HepG2 (cell line): ENCODE results near the gene CDK9. TPM values are rescaled to one million over a fixed set of nuclear protein-coding genes. Genes with fewer than 3 reads are reported as not detected.
A peak's percentile ranks its signal among the peaks of the same experiment; 100 is the strongest.

Experiments used
- ELF4 ChIP-seq: sonication (generic); formaldehyde crosslinking; IDR thresholded peaks from 2 replicates; pipeline ENCODE4 v1.5.0; 2020; ENCODE audit warnings: missing genetic modification reagents, mild to moderate bottlenecking, moderate library complexity, borderline replicate concordance
- HMG20A ChIP-seq: IDR thresholded peaks from 2 replicates; pipeline ENCODE4 v1.6.1; 2016; ENCODE audit warnings: borderline replicate concordance
- HNRNPLL ChIP-seq: fragments of 200-400 bp; formaldehyde crosslinking; IDR thresholded peaks from 2 replicates; pipeline ENCODE4 v1.6.1; 2017; ENCODE audit warnings: mild to moderate bottlenecking, low read depth, low read length; ENCODE audit not compliant: poor library complexity, severe bottlenecking
- MAZ ChIP-seq, 2 experiments: sonication (generic) in 1 of 2; formaldehyde crosslinking in 1 of 2; IDR thresholded peaks; 2 replicates each; pipeline versions ENCODE4 v1.5.0 to v1.6.1; 2012 to 2020; ENCODE audit warnings: low read depth in 2 of 2, mild to moderate bottlenecking in 2 of 2, borderline replicate concordance in 1 of 2, improper control_type of control experiment in 1 of 2, low read length in 1 of 2, missing genetic modification reagents in 1 of 2, moderate library complexity in 1 of 2
- POGZ ChIP-seq: sonication (generic); formaldehyde crosslinking; IDR thresholded peaks from 2 replicates; pipeline ENCODE4 v1.4.0; 2020; ENCODE audit warnings: mild to moderate bottlenecking, missing genetic modification reagents
- REST ChIP-seq, 2 experiments: IDR thresholded peaks; 2 replicates each; pipeline ENCODE4 v1.6.1; 2011 to 2012; ENCODE audit warnings: low read length in 2 of 2, borderline replicate concordance in 1 of 2, low read depth in 1 of 2, mild to moderate bottlenecking in 1 of 2, moderate library complexity in 1 of 2
- SOX13 ChIP-seq, 3 experiments: fragments of 450-650 bp in 1 of 3; sonication (generic) in 1 of 3; formaldehyde crosslinking in 1 of 3; IDR thresholded peaks in 2 of 3; conservative IDR thresholded peaks in 1 of 3; 2 replicates each; pipeline versions ENCODE4 v1.5.0 to v1.6.1; 2016 to 2020; ENCODE audit warnings: antibody characterized with exemption in 1 of 3, mild to moderate bottlenecking in 1 of 3, missing compliant biosample characterization in 1 of 3, missing genetic modification reagents in 1 of 3, moderate library complexity in 1 of 3
- SOX5 ChIP-seq: IDR thresholded peaks from 2 replicates; pipeline ENCODE4 v1.6.1; 2016; ENCODE audit warnings: borderline replicate concordance
- SP5 ChIP-seq: IDR thresholded peaks from 2 replicates; pipeline ENCODE4 v1.6.1; 2016; ENCODE audit warnings: low read depth, borderline replicate concordance
- TEAD3 ChIP-seq: optimal IDR thresholded peaks from 2 replicates; pipeline ENCODE3; 2016; ENCODE audit warnings: borderline replicate concordance
- ZFP37 ChIP-seq: sonication (generic); formaldehyde crosslinking; IDR thresholded peaks from 2 replicates; pipeline ENCODE4 v1.4.0; 2020; ENCODE audit warnings: missing genetic modification reagents, borderline replicate concordance
- ZNF280D ChIP-seq: sonication (generic); formaldehyde crosslinking; IDR thresholded peaks from 2 replicates; pipeline ENCODE4 v1.5.1; 2020; ENCODE audit warnings: mild to moderate bottlenecking, missing genetic modification reagents
- ZNF414 ChIP-seq: sonication (generic); formaldehyde crosslinking; IDR thresholded peaks from 2 replicates; pipeline ENCODE4 v1.5.0; 2020; ENCODE audit warnings: missing genetic modification reagents
- ZNF609 ChIP-seq: sonication (generic); formaldehyde crosslinking; IDR thresholded peaks from 2 replicates; pipeline ENCODE4 v1.4.0; 2020; ENCODE audit warnings: mild to moderate bottlenecking, missing genetic modification reagents, borderline replicate concordance
- polyA plus RNA-seq, 8 experiments: library from polyadenylated mRNA; depleted of rRNA in 3 of 8; stranded (reverse) in 7 of 8; unstranded in 1 of 8; fragments of >200 nt; fragmentation: Illumina TruSeq in 4 of 8; extraction: Trizol in 4 of 8; gene quantifications; 2 replicates each; pipeline versions ENCODE4 v1.2.1 to v1.2.3, GENCODE V29; 2011 to 2016; ENCODE audit warnings: low read depth in 4 of 8, missing spikeins in 1 of 8, mixed read lengths in 1 of 8; ENCODE audit not compliant: insufficient read depth in 1 of 8
- total RNA-seq, 5 experiments: library from RNA; depleted of rRNA; stranded (reverse); fragments of >200 nt; fragmentation: Illumina TruSeq; extraction: Trizol; gene quantifications; 2 replicates each; pipeline ENCODE4 v1.2.3, GENCODE V29; 2016; ENCODE audit warnings: low read depth in 1 of 5

CDK9 gene
- total and polyA plus RNA-seq, 2 of the 13 experiments (the other 11 are each of a cell fraction or from before 2014, with no cell fraction given), result 16.8 to 21.5 TPM

GRCh38 chr9:127770905-127771569, 14.8 kb upstream of the CDK9 start (continued):
- peak; percentile 95 for TF ChIP-seq MAZ (IDR thresholded peaks at IDR 0.05; ENCODE audit: borderline replicate concordance, low read depth, low read length)
- TF ChIP-seq MAZ (CRISPR knock-in tag; IDR thresholded peaks at IDR 0.05; ENCODE audit: low read depth), result peak; percentile 84
- TF ChIP-seq ZNF280D (CRISPR knock-in tag), result no peak
- TF ChIP-seq TEAD3 (CRISPR knock-in tag), result peak; percentile 60
- TF ChIP-seq POGZ, result 0 out of 2 replicates have a peak, but pooled peaks have one; percentile 31
- peak; percentile 84; the same call in 1 of the 2 replicates for TF ChIP-seq SP5 (CRISPR knock-in tag)
- TF ChIP-seq ZNF609 (CRISPR knock-in tag), result no peak
- TF ChIP-seq ZNF414 (CRISPR knock-in tag), result no peak
- TF ChIP-seq ZFP37 (CRISPR knock-in tag), result no peak
- peak; percentile 83 for TF ChIP-seq HNRNPLL
- TF ChIP-seq HMG20A (CRISPR knock-in tag), result no peak
- TF ChIP-seq SOX5 (CRISPR knock-in tag), result 0 out of 2 replicates have a peak, but pooled peaks have one; percentile 23
- no peak for TF ChIP-seq REST (IDR thresholded peaks at IDR 0.05; ENCODE audit: borderline replicate concordance in 1 of 2, low read depth in 1 of 2, low read length in 2 of 2)
- TF ChIP-seq SOX13 (IDR thresholded peaks at IDR 0.05), result no peak
- 0 out of 4 replicates have a peak, but pooled peaks of 1 of the 2 experiments have one; percentile 22 for TF ChIP-seq SOX13 (CRISPR knock-in tag; conservative IDR thresholded peaks at IDR 0.05 in 1 of 2, IDR thresholded peaks at IDR 0.05 in 1 of 2)
- TF ChIP-seq ELF4, result no peak
